PC-3 (cell line): Measurements from ENCODE around the gene PDZD2.

Experiments used
- EZH2 ChIP-seq: fragments of 300-600 bp; sonication (generic); IDR thresholded peaks from one replicate; pipeline ENCODE4 v1.6.1; 2017; ENCODE audit warnings: antibody characterized with exemption, mild to moderate bottlenecking, low read length; ENCODE audit not compliant: unreplicated experiment
- EZH2phosphoT487 ChIP-seq: fragments of 300-600 bp; sonication (generic); IDR thresholded peaks from 2 replicates; pipeline ENCODE4 v1.6.1; 2018; ENCODE audit warnings: mild to moderate bottlenecking, antibody characterized with exemption, low read length, borderline replicate concordance

- TF ChIP-seq EZH2phosphoT487 = no peak
- TF ChIP-seq EZH2 = no peak
These were observed 68.4 kb downstream of the PDZD2 start for GRCh38 chr5:31707329-31707728.
